ENCODE results near the gene KBTBD12.

KBTBD12 gene

DNA sequence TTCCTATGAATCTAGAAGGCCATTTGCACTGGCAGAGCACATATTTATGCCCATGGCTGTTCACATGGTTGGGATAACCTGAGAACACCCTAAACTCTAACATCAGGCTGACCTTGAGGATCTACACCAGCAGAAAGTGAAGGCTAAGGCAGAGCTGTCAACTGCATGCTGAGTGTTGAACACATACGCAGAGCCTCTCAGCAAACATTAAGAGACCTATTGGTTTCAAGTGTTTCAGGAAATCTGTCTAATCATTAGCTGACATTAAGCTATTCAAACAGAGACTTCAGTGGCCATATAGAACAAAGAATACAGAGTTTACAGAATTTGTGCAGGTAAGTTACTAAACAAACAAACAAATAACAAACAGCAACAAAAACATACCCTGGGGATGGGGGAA lies 121.1 kb downstream of the KBTBD12 start:
- DNase-seq, result no peak

All from activated CD4-positive, alpha-beta T cell treated with anti-CD3 and anti-CD28 coated beads, Interleukin-10, Interleukin-2, amounts not matched to agents 100 ng/mL and 50 ng/mL, durations not matched to agents 16 hours and 8 hours (primary cell).